CD4-positive, alpha-beta memory T cell (primary cell): ENCODE measurements around the gene FOXO6. TPM values are rescaled to one million over a fixed set of nuclear protein-coding genes. Genes with fewer than 3 reads are reported as not detected.
A peak's percentile ranks its signal among the peaks of the same experiment; 100 is the strongest.

ENCODE experiments used
- CTCF ChIA-PET: fragments of 350-600 bp; sonication (Branson Sonifier 250); formaldehyde crosslinking; loops from one replicate; lab custom pipeline; 2021; ENCODE audit warnings: inconsistent platforms; ENCODE audit not compliant: partially characterized antibody; lab: Charles Lee
- POLR2A ChIA-PET: fragments of 350-600 bp; sonication (Branson Sonifier 250); formaldehyde crosslinking; loops from one replicate; lab custom pipeline; 2021; ENCODE audit not compliant: partially characterized antibody; lab: Charles Lee
- DNase-seq, 5 donors: peaks; one replicate each; pipeline versions ENCODE4 v3.0.0 to v3.0.0-alpha.2; 2020 to 2022; ENCODE audit warnings: mixed read lengths in 1 of 5
- H3K27ac ChIP-seq: one replicate; pipeline ENCODE4 v1.7.0; 2013; ENCODE audit warnings: low read depth, low read length
- H3K27me3 ChIP-seq: 2 replicates; pipeline ENCODE4 v1.7.0; 2013; ENCODE audit warnings: mild to moderate bottlenecking, low read length, moderate library complexity; ENCODE audit not compliant: insufficient read depth
- H3K36me3 ChIP-seq: 2 replicates; pipeline ENCODE4 v1.7.0; 2013; ENCODE audit warnings: mild to moderate bottlenecking, low read length, moderate library complexity; ENCODE audit not compliant: insufficient read depth
- H3K4me1 ChIP-seq: 2 replicates; pipeline ENCODE4 v1.7.0; 2013; ENCODE audit warnings: mild to moderate bottlenecking, low read length, moderate library complexity; ENCODE audit not compliant: insufficient read depth
- H3K4me3 ChIP-seq, 2 donors: one replicate each; pipeline ENCODE4 v1.7.0; 2013; ENCODE audit warnings: low read length in 2 of 2, mild to moderate bottlenecking in 1 of 2
- H3K9me3 ChIP-seq, 2 donors: one replicate each; pipeline ENCODE4 v1.7.0; 2013; ENCODE audit warnings: low read length in 2 of 2, control low read depth in 1 of 2; ENCODE audit not compliant: control insufficient read depth in 1 of 2
- H3K27ac Mint-ChIP-seq, 7 donors: one replicate each; pipeline ENCODE4 v1.8.0; 2020 to 2021; ENCODE audit warnings: mixed read lengths in 7 of 7, mild to moderate bottlenecking in 6 of 7, inconsistent platforms in 3 of 7, moderate library complexity in 3 of 7
- H3K27me3 Mint-ChIP-seq, 2 donors: one replicate each; pipeline ENCODE4 v1.8.0; 2020 to 2021; ENCODE audit warnings: mixed read lengths in 2 of 2
- H3K36me3 Mint-ChIP-seq, 2 donors: one replicate each; pipeline ENCODE4 v1.8.0; 2020 to 2021; ENCODE audit warnings: mixed read lengths in 2 of 2, inconsistent platforms in 1 of 2, mild to moderate bottlenecking in 1 of 2
- H3K4me1 Mint-ChIP-seq, 4 donors: one replicate each; pipeline ENCODE4 v1.8.0; 2020 to 2021; ENCODE audit warnings: mixed read lengths in 4 of 4, mild to moderate bottlenecking in 1 of 4
- H3K4me3 Mint-ChIP-seq, 8 donors: one replicate each; pipeline ENCODE4 v1.8.0; 2020 to 2021; ENCODE audit warnings: mixed read lengths in 8 of 8, mild to moderate bottlenecking in 7 of 8, moderate library complexity in 6 of 8, inconsistent platforms in 3 of 8
- H3K9me3 Mint-ChIP-seq, 8 donors: one replicate each; pipeline ENCODE4 v1.8.0; 2020 to 2021; ENCODE audit warnings: mixed read lengths in 8 of 8, mild to moderate bottlenecking in 5 of 8, inconsistent platforms in 3 of 8, moderate library complexity in 1 of 8
- intact Hi-C: fragments of 100-400 bp; cut with micrococcal nuclease; formaldehyde crosslinking; loops from one replicate; pipeline ENCODE4 v1.15.1; 2023
- polyA plus RNA-seq, 2 donors: library from polyadenylated mRNA; unstranded; fragments of 300-500 nt; fragmentation: Illumina TruSeq; gene quantifications; one replicate each; pipeline ENCODE4 v1.2.3, GENCODE V29; 2021
- total RNA-seq, 2 experiments: library from RNA; stranded (reverse); gene quantifications; one replicate each; pipeline ENCODE4 v1.2.3, GENCODE V29; 2021

FOXO6 gene
- total and polyA plus RNA-seq, 4 experiments from 2014 or later = not detected

DNA sequence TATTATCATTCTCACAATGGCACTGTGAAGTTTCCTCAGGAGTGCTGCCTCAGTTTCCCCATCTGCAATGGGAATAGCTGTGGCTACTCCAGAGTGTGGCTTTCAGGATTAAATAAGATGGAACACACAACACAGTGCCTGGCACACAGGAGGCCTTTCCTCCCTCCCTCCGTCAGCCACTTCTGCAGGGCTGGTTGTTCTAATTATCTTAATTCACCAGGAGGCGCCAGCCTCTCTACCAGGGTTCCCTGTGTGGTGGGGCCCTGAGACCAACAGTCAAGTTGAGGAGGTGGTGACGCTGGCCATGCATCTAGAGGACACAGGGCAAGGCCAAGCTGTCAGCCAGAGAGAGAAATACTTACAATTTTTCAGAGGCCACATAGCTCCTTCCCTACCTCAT is 6.3 kb upstream of the FOXO6 start:
- peaks cover 0 to 6% (median under 1%) of the 10 kb centered on the region in 4 donors for H3K4me1 Mint-ChIP-seq
- DNase-seq = no peak
- H3K9me3 Mint-ChIP-seq = no peaks in the 10 kb centered on the region
- H3K27ac Mint-ChIP-seq = no peak overlapping the region
- Histone ChIP-seq H3K4me3 (no peak overlapping the region), H3K27me3 (no peaks in the 10 kb centered on the region), H3K36me3 (no peaks in the 10 kb centered on the region), H3K4me1 (peaks cover 4% of the 10 kb centered on the region), H3K27ac (no peak overlapping the region), H3K9me3 (no peaks in the 10 kb centered on the region)
- intact Hi-C loops = no loop called here
- H3K4me3 Mint-ChIP-seq = no peak overlapping the region
- POLR2A ChIA-PET = no interaction called here
- peaks cover 3 to 7% of the 10 kb centered on the region in 2 donors for H3K27me3 Mint-ChIP-seq
- CTCF ChIA-PET = interaction anchor here (1.2 to 2.0 kb wide), 2 partner anchors 10 to 61 kb away, joined by 3 to 5 read pairs; no protein-coding TSS in a partner anchor
- no peaks in the 10 kb centered on the region for H3K36me3 Mint-ChIP-seq

- Mint-ChIP-seq H3K4me3 (no peak overlapping the region), H3K27ac (no peak overlapping the region), H3K27me3 (peaks cover 3 to 7% of the 10 kb centered on the region in 2 donors), H3K36me3 (no peaks in the 10 kb centered on the region), H3K4me1 (peaks cover 1 to 6% (median 3%) of the 10 kb centered on the region in 4 donors), H3K9me3 (no peaks in the 10 kb centered on the region)
- intact Hi-C loops = no loop called here
- H3K27ac ChIP-seq = no peak overlapping the region
- no peak overlapping the region for H3K4me3 ChIP-seq
- H3K36me3 ChIP-seq = no peaks in the 10 kb centered on the region
- ChIA-PET POLR2A (no interaction called here), CTCF (interaction anchor here (1.2 to 2.0 kb wide), 2 partner anchors 10 to 60 kb away, joined by 3 to 5 read pairs; no protein-coding TSS in a partner anchor)
- H3K9me3 ChIP-seq = no peaks in the 10 kb centered on the region
- no peaks in the 10 kb centered on the region for H3K27me3 ChIP-seq
- peaks cover 5% of the 10 kb centered on the region for H3K4me1 ChIP-seq
- DNase-seq = no peak
Measured at GRCh38 chr1:41355356-41355755, 5.9 kb upstream of the FOXO6 start.

DNA sequence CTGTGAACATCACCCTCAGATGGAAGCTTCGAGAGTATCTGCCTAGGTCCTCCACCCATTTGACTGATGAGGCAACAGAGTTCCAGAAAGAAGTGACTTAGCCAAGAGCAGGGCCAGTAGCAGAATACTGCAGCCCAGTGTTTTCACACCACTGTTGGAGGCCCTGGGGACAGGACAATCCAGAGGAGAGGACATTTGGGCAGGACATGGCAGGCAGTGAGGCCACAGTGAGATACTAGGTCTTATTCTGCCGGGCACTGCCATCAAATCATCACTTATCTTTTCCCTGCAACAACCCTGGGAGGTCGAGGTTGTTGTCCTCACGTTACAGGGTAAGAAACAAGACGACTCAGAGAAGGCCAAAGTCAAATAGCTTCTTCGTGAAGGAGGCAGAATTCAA is 5.5 kb upstream of the FOXO6 start:
- Mint-ChIP-seq H3K27me3 (peaks cover 3 to 7% of the 10 kb centered on the region in 2 donors), H3K27ac (no peak overlapping the region), H3K9me3 (no peaks in the 10 kb centered on the region), H3K4me1 (peaks cover 1 to 8% (median 7%) of the 10 kb centered on the region in 4 donors), H3K36me3 (no peaks in the 10 kb centered on the region), H3K4me3 (no peak overlapping the region)
- intact Hi-C loops = no loop called here
- POLR2A ChIA-PET = no interaction called here
- no peak for DNase-seq
- Histone ChIP-seq H3K27me3 (no peaks in the 10 kb centered on the region), H3K4me3 (no peak overlapping the region), H3K36me3 (no peaks in the 10 kb centered on the region), H3K4me1 (peaks cover 10% of the 10 kb centered on the region), H3K9me3 (no peaks in the 10 kb centered on the region), H3K27ac (no peak overlapping the region)
- CTCF ChIA-PET = interaction anchor here (1.2 to 2.0 kb wide), 2 partner anchors 11 to 60 kb away, joined by 3 to 5 read pairs; no protein-coding TSS in a partner anchor

- H3K4me3 Mint-ChIP-seq = no peak overlapping the region
- Histone ChIP-seq H3K36me3 (no peaks in the 10 kb centered on the region), H3K4me3 (no peak overlapping the region), H3K9me3 (no peaks in the 10 kb centered on the region), H3K27me3 (no peaks in the 10 kb centered on the region), H3K4me1 (peaks cover 11% of the 10 kb centered on the region), H3K27ac (no peak overlapping the region)
- ChIA-PET CTCF (interaction anchor here (1.0 kb wide), 1 partner anchor 63 kb away, joined by 3 read pairs; no protein-coding TSS in a partner anchor), POLR2A (interaction anchor here (0.6 to 1.0 kb wide), 2 partner anchors 22 to 365 kb away, joined by 3 to 6 read pairs; no protein-coding TSS in a partner anchor)
- intact Hi-C loops = no loop called here
- H3K9me3 Mint-ChIP-seq = no peaks in the 10 kb centered on the region
- no peaks in the 10 kb centered on the region for H3K36me3 Mint-ChIP-seq
- peaks cover 1 to 9% (median 8%) of the 10 kb centered on the region in 4 donors for H3K4me1 Mint-ChIP-seq
- peak overlapping the region in 1 of 7 donors; percentile 67 for H3K27ac Mint-ChIP-seq
- no peak for DNase-seq
- H3K27me3 Mint-ChIP-seq = peaks cover 3 to 7% of the 10 kb centered on the region in 2 donors
Measured at GRCh38 chr1:41356752-41357151, 4.5 kb upstream of the FOXO6 start.

GRCh38 chr1:41357451-41358101 is 3.7 kb upstream of the FOXO6 start:
- H3K27me3 ChIP-seq = no peaks in the 10 kb centered on the region
- intact Hi-C loops = no loop called here

GRCh38 chr1:41358131-41359021 is 2.9 kb upstream of the FOXO6 start:
- intact Hi-C loops = no loop called here
- Mint-ChIP-seq H3K4me3 (peak overlapping the region in 3 of 8 donors; percentile 16 to 83 (median 23)), H3K9me3 (no peaks in the 10 kb centered on the region), H3K4me1 (peaks cover 4 to 19% (median 12%) of the 10 kb centered on the region in 4 donors), H3K27ac (peak overlapping the region; percentile 26 to 92 (median 84)), H3K27me3 (peaks cover 4 to 9% of the 10 kb centered on the region in 2 donors), H3K36me3 (no peaks in the 10 kb centered on the region)
- ChIA-PET POLR2A (no interaction called here), CTCF (no interaction called here)
- no peaks in the 10 kb centered on the region for H3K36me3 ChIP-seq
- no peaks in the 10 kb centered on the region for H3K9me3 ChIP-seq
- H3K27ac ChIP-seq = no peak overlapping the region
- H3K4me1 ChIP-seq = peaks cover 23% of the 10 kb centered on the region
- H3K4me3 ChIP-seq = no peak overlapping the region
- peaks cover 8% of the 10 kb centered on the region for H3K27me3 ChIP-seq
- DNase-seq = no peak

More at GRCh38 chr1:41357451-41358101, 3.7 kb upstream of the FOXO6 start:
- peak overlapping the region in 4 of 7 donors; percentile 26 to 68 (median 54) for H3K27ac Mint-ChIP-seq
- H3K9me3 Mint-ChIP-seq = no peaks in the 10 kb centered on the region
- no peaks in the 10 kb centered on the region for H3K36me3 Mint-ChIP-seq
- DNase-seq = no peak
- Histone ChIP-seq H3K4me1 (peaks cover 16% of the 10 kb centered on the region), H3K9me3 (no peaks in the 10 kb centered on the region), H3K36me3 (no peaks in the 10 kb centered on the region), H3K27ac (no peak overlapping the region), H3K4me3 (no peak overlapping the region)
- no peak overlapping the region for H3K4me3 Mint-ChIP-seq
- CTCF ChIA-PET = no interaction called here
- peaks cover 2 to 11% (median 9%) of the 10 kb centered on the region in 4 donors for H3K4me1 Mint-ChIP-seq
- H3K27me3 Mint-ChIP-seq = peaks cover 3 to 4% of the 10 kb centered on the region in 2 donors
- POLR2A ChIA-PET = interaction anchor here (1.0 kb wide), 1 partner anchor 23 kb away, joined by 3 read pairs; no protein-coding TSS in a partner anchor
